GM21390 (cell line): Measurements from ENCODE around the gene SLU7.

Experiments used
- ATAC-seq: cut with Tn5 transposase; IDR thresholded peaks from one replicate; pipeline ENCODE4 v1.9.1; 2021; ENCODE audit not compliant: unreplicated experiment

Gene SLU7

DNA sequence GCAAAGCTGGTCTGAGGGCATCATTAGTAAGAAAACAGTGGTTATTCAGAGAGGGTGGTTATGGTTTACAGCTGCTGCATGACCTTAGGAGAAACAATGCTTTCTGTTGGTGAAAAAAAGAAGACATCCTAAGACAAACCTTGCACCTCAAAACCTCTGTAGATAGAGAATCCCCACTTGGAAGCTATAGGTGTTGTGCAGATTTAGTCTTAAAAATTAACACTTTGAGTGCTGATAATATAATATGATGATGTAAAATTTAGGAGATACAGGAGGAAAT lies 1.4 kb upstream of the SLU7 start:
- ATAC-seq = no peak

DNA sequence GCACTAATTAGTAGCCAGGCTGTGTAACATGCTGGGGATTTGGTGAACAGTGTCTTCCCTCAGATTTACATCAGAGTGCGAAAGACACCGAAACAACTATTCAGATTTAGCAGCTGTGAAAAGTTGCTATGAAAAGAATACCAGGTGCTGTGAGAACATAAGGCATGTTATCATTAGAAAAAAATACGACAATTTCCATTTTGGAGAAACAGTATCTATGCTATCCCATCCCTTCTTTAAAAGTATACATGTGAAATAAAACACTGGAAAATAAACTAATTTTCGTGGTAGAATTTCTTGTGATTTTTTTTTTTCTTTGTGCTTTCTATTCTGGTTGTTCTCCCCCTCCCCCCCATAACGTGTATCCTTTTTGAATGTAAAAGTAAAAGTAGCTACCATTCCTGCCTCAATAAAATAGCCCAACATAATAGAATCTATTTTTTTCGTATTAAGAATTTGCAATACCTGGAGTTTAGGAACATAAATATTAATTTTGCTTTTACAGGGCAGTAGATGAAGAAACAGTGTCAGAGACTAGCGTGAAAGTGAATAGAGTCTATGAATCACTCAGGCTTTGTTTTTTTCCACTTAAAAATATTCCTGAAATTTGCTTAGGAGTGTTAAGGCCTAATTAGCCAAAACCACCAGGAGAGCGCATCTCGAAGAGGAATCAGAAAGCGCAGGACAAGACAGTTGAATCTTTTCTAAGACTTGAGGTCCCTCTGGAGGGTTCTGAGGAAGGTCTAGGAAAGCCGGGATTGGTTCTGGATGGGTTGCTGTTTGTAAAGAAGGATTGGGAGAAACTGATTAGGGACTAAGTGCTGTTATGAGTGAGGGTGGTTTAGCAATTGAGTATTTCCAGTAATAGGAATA lies 813 bp upstream of the SLU7 start:
- ATAC-seq = peak; percentile 33

DNA sequence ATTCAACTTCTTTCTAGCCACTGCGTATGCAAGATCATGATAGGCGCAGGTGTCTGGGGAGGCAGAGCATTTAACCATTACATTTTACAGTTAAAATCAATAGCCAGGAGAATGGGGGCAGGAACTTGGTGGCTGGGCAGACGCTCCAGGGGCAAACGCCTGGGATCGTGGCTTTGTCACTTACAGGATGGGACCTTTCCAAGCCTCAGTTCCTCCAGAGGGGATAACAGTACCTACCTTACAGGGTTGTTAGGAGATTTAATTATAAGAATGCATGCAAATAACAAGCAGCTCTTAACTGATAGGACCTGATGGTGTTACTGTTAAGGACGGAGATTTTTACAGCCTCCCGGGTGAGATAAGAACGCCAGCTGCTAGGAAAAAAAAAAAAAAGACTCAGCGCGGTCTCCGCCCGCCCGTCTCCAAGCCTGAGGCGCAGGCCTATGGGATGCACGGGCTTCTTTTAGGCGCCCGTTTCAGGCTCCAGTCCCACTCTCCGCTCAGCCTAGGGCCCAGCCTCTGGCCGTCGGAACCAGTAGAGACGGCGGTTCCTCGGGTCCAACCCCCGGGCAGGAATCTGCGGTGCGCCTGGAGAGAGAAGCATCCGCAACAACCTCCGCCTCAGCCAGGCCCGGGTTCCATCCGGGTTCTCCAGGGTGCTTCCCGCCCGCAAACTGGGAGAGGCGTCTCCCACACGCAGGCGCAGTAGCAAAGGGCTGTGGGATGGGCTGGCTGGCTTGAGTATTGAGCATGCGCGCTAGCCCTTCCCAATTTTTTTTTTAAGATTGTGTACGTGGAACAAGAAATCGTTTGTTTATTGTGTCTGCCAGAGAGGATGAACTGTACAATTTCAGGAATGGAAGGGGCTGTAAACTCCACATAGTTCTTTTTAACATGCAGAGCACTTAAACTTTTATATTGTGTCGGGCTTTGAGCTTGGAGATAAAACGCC lies 19.2 kb downstream of the SLU7 start, which contains the start of gene FAM200C:
FAM200C (minus strand) TSS at position 653 of the 952 bp plus-strand sequence. CDS start 4,564 bp downstream, outside the sequence.
- peak; percentile 92 for ATAC-seq

GRCh38 chr5:160398806-160399205 lies 20.1 kb downstream of the SLU7 start:
- ATAC-seq = no peak

DNA sequence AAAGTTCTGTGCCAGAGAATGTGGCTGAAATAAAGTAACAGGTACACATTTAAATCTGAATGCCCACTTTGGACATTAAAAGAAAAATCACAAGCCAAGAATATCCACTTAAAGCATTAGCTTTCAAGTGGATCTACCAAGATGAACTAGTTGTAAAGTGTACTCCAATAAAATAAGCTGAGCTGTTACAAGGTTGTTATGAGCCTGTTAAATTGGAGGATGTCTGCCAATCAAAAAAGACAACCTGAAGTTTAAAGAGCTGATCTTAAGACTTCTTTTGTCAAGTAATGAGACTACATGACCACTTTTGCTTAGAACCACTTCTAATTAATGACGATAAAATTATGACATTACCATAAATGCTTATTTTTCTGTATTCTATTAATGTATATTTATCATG lies 21.4 kb downstream of the SLU7 start:
- ATAC-seq = no peak

- ATAC-seq = no peak
Observed at GRCh38 chr5:160395111-160395510, 23.8 kb downstream of the SLU7 start.

- no peak for ATAC-seq
Observed at GRCh38 chr5:160390787-160391696, 27.8 kb downstream of the SLU7 start.

- no peak for ATAC-seq
Observed at GRCh38 chr5:160387445-160387844, 31.4 kb downstream of the SLU7 start.

DNA sequence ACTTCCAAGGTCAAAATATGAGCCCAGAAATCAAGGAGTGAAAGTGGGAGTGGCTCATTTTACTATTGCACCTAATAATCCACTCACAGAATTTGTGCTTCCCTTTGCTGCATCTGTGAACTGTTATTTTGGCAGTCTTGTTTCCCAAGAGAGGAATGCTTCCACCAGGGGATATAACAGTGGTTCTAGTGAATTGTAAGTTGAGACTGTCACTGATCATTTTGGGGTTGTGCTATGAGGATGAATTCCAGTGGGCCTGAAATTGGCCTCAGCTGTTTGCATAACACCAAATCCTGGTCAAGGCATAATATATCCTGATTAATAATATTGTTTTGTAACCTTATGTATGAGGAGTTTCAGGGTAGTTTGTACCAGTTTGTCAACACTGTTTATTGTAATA lies 33.4 kb downstream of the SLU7 start:
- ATAC-seq = no peak

DNA sequence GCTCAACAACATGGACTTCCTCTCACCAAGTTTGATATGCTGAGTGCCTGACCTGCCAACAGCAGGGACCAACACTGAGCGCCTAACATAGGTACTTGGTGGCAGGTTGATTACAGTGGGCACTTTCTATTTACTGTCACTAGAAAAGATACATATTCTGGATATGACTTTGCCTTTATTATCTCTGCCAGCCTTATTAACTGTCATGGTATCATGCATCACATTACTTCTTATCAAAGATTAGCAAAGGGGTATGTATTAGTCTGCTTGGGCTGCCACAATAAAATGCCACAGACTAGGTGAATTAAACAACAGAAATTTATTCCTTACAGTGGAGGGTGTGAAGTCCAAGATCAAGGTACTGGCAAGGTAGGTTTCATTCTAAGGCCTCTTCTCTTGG lies 34.2 kb downstream of the SLU7 start:
- no peak for ATAC-seq

- ATAC-seq = no peak
Observed at GRCh38 chr5:160382346-160382745, 36.5 kb downstream of the SLU7 start.

- no peak for ATAC-seq
Observed at GRCh38 chr5:160380041-160380440, 38.8 kb downstream of the SLU7 start.

DNA sequence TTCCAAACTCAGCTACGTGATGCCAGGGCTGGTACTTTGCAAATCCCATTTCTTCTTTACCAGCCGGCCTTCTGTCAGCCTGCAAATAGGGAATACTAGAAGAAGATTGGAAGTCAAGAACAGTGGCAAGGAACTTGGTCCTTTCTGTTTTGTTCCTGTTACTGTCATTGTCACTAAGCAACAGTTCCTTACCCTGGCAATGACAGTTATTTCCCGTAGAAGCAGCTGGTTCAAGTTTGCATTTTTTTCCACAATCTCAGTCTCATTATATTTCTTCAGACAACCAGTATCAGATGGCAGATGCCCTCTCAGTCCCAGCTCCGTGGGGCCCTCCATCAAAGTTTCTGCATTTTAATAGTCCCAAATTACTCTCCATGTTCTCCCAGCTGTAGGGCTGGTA lies 39.4 kb downstream of the SLU7 start:
- no peak for ATAC-seq

DNA sequence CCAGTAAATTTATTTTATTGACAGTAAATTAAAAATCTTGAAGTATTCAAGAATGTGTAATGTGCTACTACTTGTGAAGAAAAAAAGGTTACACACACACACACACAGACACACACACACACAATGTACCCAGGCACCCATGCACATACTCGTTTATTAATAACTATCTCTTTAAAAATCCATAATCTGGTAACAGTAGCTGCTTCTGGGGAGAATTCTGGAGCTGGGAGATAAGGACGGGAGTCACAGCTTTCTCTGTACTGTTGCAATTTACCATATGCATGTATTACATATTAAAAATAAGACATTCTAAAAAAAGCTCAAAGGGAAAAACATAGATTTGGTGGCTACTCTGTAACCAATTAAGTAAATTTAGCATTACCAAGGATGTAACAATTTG lies 40.6 kb downstream of the SLU7 start:
- ATAC-seq = no peak

GRCh38 chr5:160377651-160378050 lies 41.2 kb downstream of the SLU7 start:
- no peak for ATAC-seq

- no peak for ATAC-seq
Observed at GRCh38 chr5:160376416-160376815, 42.5 kb downstream of the SLU7 start.

GRCh38 chr5:160375701-160376100 lies 43.2 kb downstream of the SLU7 start:
- ATAC-seq = no peak

DNA sequence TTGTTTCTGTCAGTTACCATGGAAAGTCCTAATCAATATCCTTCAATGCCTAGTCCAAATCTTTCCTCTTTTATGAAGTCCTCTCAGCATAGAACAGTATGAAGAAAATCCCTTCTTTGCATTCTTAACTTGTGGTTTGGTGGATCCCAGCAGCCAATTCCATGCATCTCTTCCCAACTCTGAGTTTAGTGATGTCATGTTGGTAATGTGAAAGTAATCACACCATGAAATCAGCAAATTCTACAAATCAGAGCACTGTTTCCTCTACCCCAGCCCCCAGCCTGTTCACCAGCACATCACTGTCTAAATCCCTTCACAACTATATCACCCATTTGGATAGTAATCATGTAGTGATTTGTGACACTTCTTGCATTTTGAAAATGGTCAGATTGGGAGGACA lies 43.7 kb downstream of the SLU7 start:
- ATAC-seq = no peak

DNA sequence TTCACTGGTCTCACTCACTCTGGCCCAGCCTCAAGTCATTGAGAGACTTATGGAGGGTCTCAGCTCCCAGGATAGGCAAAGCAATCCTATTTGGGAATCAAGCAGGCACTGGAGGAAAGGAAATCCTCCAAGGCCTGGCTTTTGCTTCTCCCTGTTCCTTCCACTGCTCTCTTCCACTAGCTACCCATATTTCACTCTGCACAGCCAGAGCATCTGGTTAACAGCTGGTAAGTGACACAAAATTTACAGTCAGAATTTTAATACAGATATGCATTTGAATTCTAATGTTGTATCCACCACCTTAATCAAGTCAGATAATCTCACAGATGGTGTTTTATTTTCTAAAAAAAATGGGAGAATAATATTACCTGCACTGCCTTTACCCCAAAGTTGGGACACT lies 47.6 kb downstream of the SLU7 start:
- no peak for ATAC-seq

DNA sequence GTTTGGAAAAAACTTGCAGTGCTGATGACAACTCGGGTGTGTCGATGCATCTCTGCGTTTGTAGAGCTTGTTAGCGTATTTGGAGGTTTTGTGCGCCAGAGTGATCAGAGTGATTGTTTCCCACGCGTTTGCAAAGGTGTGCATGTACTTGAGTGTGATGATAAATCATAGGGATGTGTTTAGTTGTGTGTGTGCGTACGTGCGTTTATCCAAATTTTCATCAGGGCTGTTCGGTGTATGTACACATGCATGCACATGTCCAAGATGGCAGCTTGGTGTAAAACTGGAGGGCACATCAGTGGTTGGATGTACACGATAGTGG lies 48.2 kb downstream of the SLU7 start:
- ATAC-seq = no peak
